Esophagus squamous epithelium (tissue), 4 donors: ENCODE results near the gene CDKN2A.

Experiments used
- CTCF ChIP-seq, 6 experiments: fragments of 450-650 bp in 4 of 6; fragments of 200-600 bp in 2 of 6; sonication (generic) in 2 of 6; IDR thresholded peaks; one replicate each; pipeline ENCODE4 v1.5.1; 2016 to 2019; ENCODE audit warnings: antibody characterized with exemption in 6 of 6, mild to moderate bottlenecking in 4 of 6, moderate library complexity in 4 of 6
- POLR2A ChIP-seq, 4 donors: fragments of 450-650 bp; IDR thresholded peaks; one replicate each; pipeline ENCODE4 v1.6.1; 2017; ENCODE audit warnings: antibody characterized with exemption in 4 of 4, mild to moderate bottlenecking in 4 of 4, moderate library complexity in 3 of 4

DNA sequence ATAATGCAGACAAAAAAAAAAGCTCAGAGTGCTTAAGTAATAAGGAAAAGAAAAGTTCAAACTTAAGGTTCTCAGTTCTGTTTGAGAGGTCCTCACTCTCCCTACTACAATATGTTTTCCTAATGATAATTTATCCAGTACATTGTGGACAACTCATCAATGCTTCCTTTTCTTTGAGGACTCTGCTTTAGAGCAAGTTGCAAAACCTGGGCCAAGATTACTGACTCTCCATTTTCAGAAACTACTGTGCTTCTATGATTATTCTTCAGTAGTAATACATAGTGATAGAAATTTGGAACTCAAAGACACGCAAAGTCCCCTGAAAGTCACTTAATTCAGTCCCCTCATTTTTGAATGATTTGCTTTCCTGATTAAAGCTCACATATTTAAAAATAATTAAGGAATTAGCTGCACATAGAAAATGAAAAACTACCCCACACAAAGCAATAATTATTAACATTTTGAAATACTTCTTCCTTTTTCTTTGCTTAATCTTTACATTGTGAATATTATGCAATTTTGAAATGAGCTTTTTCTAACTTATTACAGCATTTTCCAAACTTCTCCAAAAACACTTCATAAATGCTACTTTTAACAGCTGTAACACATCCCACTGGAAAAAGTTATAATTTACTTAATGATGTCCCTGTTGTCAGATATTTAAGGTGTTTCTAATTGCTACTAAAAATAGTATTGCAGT lies 11.2 kb downstream of the CDKN2A start:
- no peak for TF ChIP-seq CTCF (IDR thresholded peaks at IDR 0.05)
- no peak for TF ChIP-seq POLR2A (IDR thresholded peaks at IDR 0.05)
